HepG2 (cell line): Measurements from ENCODE around the gene TRAPPC1.
A peak's percentile ranks its signal among the peaks of the same experiment; 100 is the strongest.

Source experiments
- CBFB ChIP-seq: sonication (generic); formaldehyde crosslinking; IDR thresholded peaks from 2 replicates; pipeline ENCODE4 v1.4.0; 2020; ENCODE audit warnings: missing genetic modification reagents
- CTCF ChIP-seq: sonication (generic); formaldehyde crosslinking; IDR thresholded peaks from 2 replicates; pipeline ENCODE4 v1.5.0; 2020; ENCODE audit warnings: mild to moderate bottlenecking, missing genetic modification reagents, moderate library complexity
- EP300 ChIP-seq, 3 experiments: sonication (generic) in 1 of 3; formaldehyde crosslinking in 1 of 3; IDR thresholded peaks; 2 replicates each; pipeline versions ENCODE4 v1.5.1 to v1.6.1; 2011 to 2020; ENCODE audit warnings: low read depth in 2 of 3, low read length in 2 of 3, borderline replicate concordance in 1 of 3, improper control_type of control experiment in 1 of 3, mild to moderate bottlenecking in 1 of 3, missing genetic modification reagents in 1 of 3, moderate library complexity in 1 of 3
- POLR2A ChIP-seq, 2 experiments: IDR thresholded peaks; 2 replicates each; pipeline ENCODE4 v1.6.1; 2011; ENCODE audit warnings: low read depth in 2 of 2, low read length in 2 of 2, mild to moderate bottlenecking in 1 of 2, moderate library complexity in 1 of 2; ENCODE audit not compliant: insufficient read depth in 1 of 2
- SCMH1 ChIP-seq: sonication (generic); formaldehyde crosslinking; IDR thresholded peaks from 2 replicates; pipeline ENCODE4 v1.9.0; 2021; ENCODE audit warnings: missing genetic modification reagents, mild to moderate bottlenecking, borderline replicate concordance
- ZNF143 ChIP-seq: sonication (generic); formaldehyde crosslinking; IDR thresholded peaks from 2 replicates; pipeline ENCODE4 v1.4.0; 2020; ENCODE audit warnings: missing genetic modification reagents
- ZNF776 ChIP-seq: sonication (generic); formaldehyde crosslinking; IDR thresholded peaks from 2 replicates; pipeline ENCODE4 v1.4.0; 2020; ENCODE audit warnings: mild to moderate bottlenecking, missing genetic modification reagents

GRCh38 chr17:7897773-7898172, 34.0 kb downstream of the TRAPPC1 start:
- TF ChIP-seq POLR2A (IDR thresholded peaks at IDR 0.05; ENCODE audit: insufficient read depth in 1 of 2, low read depth in 2 of 2, low read length in 2 of 2) (no peak), CTCF (CRISPR knock-in tag) (peak; percentile 74), ZNF143 (no peak), SCMH1 (CRISPR knock-in tag) (no peak), ZNF776 (CRISPR knock-in tag) (no peak), CBFB (CRISPR knock-in tag) (no peak), EP300 (IDR thresholded peaks at IDR 0.05; ENCODE audit: low read depth in 2 of 2, low read length in 2 of 2) (no peak), EP300 (CRISPR knock-in tag; IDR thresholded peaks at IDR 0.05; ENCODE audit: borderline replicate concordance) (no peak)
